ENCODE measurements around the gene TMEM170B.

DNA sequence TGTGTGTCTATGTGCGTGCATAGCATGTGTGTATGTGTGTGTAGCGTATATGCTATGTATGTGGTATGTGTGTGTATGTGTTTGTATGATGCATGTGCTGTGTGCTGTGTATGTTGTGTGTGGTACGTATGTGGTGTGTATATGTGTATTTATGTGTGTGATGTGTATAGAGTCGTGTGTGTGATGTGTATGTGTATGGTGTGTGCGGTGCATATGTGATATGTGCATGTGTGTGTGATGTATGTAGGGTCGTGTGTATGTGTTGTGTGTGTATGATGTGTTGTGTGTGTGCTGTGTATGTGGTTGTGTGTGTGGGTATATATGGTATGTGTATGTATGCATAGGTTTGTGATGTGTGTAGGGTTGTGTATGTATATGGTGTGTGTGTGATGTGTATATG lies 46.6 kb upstream of the TMEM170B start:
- TF ChIP-seq, protein P1, sequence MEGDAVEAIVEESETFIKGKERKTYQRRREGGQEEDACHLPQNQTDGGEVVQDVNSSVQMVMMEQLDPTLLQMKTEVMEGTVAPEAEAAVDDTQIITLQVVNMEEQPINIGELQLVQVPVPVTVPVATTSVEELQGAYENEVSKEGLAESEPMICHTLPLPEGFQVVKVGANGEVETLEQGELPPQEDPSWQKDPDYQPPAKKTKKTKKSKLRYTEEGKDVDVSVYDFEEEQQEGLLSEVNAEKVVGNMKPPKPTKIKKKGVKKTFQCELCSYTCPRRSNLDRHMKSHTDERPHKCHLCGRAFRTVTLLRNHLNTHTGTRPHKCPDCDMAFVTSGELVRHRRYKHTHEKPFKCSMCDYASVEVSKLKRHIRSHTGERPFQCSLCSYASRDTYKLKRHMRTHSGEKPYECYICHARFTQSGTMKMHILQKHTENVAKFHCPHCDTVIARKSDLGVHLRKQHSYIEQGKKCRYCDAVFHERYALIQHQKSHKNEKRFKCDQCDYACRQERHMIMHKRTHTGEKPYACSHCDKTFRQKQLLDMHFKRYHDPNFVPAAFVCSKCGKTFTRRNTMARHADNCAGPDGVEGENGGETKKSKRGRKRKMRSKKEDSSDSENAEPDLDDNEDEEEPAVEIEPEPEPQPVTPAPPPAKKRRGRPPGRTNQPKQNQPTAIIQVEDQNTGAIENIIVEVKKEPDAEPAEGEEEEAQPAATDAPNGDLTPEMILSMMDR (IDR thresholded peaks at IDR 0.05) = no peak
- TF ChIP-seq POLR2AphosphoS5 (IDR thresholded peaks at IDR 0.05; ENCODE audit: insufficient read depth in 1 of 2, low read depth in 1 of 2) (no peak), POLR2A (IDR thresholded peaks at IDR 0.05) (no peak)

Measured in vagina (tissue), 2 donors.